GM19023 (cell line): ENCODE data around the gene PAK1IP1.
"Not testable (repeated sequence)": the region's sequence is repeated elsewhere in the genome, so short reads cannot be mapped to it uniquely, and the experiment has no call there.

Source experiments
- ATAC-seq: cut with Tn5 transposase; IDR thresholded peaks from one replicate; pipeline ENCODE4 v1.9.1; 2021; ENCODE audit warnings: mild to moderate bottlenecking, moderate library complexity; ENCODE audit not compliant: unreplicated experiment

Gene PAK1IP1

DNA sequence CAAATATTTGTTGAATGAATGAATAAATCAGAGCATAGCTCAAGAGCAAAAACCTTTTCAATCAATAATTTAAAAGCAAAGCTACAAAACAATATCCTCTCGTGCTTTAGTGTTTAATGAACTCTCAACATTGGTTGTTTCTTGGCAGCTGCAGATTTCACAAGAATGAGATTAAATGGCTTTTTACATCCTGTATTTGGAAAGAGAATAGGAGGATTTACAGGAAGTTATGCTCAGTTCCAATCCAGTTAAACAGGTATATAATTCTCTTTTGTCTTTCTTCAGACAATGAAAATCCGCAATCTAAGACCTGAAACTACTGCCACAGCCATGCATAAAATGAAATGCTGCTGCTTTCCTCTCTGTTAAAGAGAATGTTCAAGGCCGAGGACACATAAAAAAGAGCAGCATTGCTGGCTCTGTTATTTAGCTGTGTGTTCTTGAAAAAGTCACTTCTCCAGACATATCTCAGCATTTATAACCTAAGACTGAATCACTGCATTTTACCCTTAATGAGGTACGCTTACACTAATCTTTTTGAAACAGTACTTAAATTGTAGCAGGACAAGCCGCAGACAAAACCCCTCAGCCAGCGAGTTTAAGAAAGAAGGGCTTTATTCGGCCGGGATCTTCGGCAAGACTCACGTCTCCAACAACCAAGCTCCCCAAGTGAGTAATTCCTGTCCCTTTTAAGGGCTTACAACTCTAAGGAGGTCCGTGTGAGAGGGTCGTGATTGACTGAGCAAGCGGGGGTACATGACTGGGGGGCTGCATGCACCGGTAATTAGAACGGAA, 3.9 kb upstream of the PAK1IP1 start:
- no peak for ATAC-seq

- no peak for ATAC-seq
These were observed 1.7 kb upstream of the PAK1IP1 start for GRCh38 chr6:10692965-10693538.

GRCh38 chr6:10695086-10695657, 400 bp downstream of the PAK1IP1 start:
- ATAC-seq: no peak

- ATAC-seq: no peak
These were observed 1.9 kb downstream of the PAK1IP1 start for GRCh38 chr6:10696655-10697054.

GRCh38 chr6:10713962-10714361, 19.2 kb downstream of the PAK1IP1 start:
- no peak for ATAC-seq

GRCh38 chr6:10719296-10719963, 24.7 kb downstream of the PAK1IP1 start:
- no peak for ATAC-seq

DNA sequence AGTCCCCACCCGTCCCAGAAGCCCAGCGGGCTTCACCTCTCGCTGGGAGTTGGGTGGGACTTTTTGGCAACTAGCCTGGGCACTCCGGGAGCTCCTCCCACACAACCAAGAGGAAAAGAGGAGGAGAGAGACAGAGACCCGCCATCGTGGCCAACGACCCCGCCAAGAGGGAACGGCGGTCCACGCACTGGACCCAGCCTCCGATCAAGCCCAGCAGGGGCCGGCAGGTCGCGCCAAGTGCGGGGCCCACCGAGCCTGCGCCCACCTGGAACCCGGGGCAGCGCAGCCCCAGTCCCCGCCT, 25.1 kb downstream of the PAK1IP1 start:
- ATAC-seq: no peak

DNA sequence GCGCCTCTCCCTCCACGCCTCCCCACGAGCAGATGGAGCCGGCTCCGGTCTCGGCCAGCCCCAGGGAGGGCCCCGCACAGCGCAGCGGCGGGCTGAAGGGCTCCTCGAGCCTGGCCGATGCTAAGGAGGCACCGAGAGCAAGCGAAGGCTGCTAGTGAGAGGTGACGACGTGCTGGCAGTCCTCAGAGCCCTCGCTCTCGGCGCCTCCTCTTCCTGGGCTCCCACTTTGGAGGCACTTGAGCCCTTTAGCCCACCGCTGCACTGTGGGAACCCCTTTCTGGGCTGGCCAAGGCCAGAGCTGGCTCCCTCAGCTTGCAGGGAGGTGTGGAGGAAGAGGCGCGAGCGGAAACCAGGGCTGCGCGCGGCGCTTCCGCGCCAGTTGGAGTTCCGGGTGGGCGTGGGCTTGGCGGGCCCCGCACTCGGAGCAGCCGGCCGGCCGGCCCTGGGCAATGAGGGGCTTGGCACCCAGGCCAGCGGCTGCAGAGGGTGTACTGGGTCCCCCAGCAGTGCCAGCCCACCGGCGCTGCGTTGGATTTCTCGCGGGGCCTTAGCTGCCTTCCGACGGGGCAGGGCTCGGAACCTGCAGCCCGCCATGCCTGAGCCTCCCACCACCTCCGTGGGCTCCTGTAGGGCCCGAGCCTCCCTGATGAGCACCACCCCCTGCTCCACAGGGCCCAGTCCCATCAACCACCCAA, 25.6 kb downstream of the PAK1IP1 start:
- peak; percentile 24 for ATAC-seq

DNA sequence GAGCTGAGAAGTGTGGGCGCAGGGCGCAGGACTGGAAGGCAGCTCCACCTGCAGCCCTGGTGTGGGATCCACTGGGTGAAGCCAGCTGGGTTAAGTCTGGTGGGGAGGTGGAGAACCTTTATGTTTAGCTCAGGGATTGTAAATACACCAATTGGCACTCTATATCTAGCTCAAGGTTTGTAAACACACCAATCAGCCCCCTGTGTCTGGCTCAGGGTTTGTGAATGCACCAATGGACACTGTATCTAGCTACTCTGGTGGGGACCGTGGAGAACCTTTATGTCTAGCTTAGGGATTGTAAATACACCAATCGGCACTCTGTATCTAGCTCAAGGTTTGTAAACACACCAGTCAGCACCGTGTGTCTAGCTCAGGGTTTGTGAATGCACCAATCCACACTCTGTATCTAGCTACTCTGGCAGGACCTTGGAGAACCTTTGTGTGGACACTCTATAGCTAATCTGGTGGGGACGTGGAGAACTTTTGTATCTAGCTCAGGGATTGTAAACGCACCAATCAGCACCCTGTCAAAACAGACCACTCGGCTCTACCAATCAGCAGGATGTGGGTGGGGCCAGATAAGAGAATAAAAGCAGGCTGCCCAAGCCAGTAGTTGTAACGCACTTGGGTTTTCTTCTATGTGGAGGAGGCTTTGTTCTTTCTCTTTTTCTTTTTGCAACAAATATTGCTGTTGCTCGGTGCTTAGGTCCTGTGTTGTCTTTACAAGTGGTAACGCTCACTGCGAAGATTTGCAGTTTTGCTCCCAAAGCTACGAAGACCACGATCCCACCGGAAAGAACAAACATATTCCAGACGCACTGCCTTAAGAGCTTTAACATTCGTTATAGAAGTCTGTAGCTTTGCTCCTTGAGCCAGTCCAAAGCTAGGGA, 26.4 kb downstream of the PAK1IP1 start:
- ATAC-seq: not testable (repeated sequence)

- ATAC-seq: no peak
These were observed 27.2 kb downstream of the PAK1IP1 start for GRCh38 chr6:10721850-10722569.

DNA sequence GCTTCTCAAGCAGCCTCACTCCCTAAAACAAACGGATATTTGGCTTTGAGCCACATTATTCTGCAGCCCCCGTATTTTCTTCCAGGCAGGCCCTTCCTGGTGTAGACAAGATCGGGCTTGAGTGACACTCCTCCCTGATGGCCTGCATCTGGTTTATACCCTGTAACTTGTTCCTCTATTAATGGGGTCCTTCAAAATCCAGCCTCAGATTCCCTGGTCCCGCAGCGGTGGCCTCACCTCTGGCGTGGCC, 27.7 kb downstream of the PAK1IP1 start:
- no peak for ATAC-seq

DNA sequence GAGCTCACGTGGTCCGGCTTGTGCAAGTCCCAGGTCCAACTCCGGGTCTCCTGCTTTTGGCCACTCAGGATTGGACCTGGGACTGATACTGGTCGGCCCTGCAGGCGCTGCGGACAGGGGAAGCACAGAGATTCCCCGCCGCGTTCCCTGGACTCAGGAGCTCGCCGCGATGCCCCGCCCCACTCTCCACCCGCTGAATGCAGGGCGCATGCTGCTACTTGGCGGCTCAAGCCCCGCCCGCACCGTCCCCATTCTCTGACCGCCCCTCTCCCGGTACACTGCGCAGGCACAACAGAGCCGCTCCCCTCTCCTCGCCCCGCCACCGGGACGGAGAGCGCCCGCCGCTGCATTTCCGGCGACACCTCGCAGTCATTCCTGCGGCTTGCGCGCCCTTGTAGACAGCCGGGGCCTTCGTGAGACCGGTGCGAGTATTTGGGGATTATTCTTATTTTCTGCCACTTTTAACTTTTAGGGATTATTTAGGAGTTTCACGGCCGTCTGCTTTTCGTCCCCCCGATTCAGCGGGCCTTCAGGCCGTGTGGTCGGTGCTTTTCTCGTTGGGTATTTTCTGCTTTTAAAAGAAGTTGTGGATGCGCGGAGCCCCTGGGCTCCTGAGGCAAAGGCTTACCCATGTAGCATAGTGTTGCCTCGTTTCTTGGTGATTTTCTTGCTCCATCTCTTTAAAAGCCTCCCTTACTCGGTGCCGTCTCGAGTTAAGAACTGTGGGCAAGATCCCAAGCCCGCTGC, 28.2 kb downstream of the PAK1IP1 start, which contains the start of gene TMEM14C:
Gene TMEM14C (plus strand): TSS at position 251 of the 747 bp plus-strand sequence. CDS start 1,544 bp downstream, outside the sequence.
- ATAC-seq: peak; percentile 96

- ATAC-seq: no peak
These were observed 28.8 kb downstream of the PAK1IP1 start for GRCh38 chr6:10723567-10723881.

- ATAC-seq: no peak
These were observed 30.3 kb downstream of the PAK1IP1 start for GRCh38 chr6:10725044-10725443.

- ATAC-seq: no peak
These were observed 30.9 kb downstream of the PAK1IP1 start for GRCh38 chr6:10725716-10726115.

DNA sequence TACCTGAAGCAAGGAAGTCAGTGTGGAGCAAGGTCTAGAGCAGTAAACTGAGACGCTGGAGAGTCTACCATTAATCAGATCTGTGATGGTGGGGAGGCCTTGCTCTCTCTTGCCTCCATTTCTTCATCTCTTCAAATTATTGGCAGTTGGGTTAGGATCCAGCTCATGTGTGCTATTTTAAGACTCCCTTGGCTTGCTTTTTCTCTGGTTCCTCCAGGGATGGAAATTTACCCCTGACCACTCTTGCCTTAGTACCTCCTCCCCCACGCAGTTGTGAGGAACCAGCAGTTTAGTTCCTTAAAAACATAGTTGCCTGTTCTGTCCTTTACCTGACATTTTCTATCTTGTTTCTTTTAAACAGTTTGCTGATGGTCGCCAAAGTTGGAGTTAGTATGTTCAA, 35.5 kb downstream of the PAK1IP1 start:
- no peak for ATAC-seq

DNA sequence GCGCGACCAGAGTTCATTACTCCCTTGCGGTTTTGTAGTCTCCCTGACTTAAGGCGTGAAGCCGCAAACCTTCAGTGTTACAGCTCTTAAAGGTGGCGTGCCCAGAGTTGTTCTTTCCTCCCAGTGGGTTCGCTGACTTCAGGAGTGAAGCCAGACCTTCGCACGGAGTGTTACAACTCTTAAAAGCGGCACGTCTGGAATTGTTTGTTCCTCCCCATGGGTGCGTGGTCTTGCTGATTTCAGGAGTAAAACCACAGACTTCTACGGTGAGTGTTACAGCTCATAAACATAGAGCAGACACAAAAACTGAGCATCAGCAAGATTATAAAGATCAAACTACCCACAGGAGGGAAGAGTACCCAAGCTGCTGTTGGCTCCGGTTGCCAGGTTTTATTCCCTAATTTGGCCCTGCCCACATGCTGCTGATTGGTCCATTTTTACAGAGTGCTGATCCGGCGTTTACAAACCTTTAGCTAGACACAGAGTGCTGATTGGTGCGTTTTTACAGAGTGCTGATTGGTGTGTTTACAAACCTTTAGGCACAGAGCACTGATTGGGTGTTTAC, 38.5 kb downstream of the PAK1IP1 start:
- no peak for ATAC-seq

DNA sequence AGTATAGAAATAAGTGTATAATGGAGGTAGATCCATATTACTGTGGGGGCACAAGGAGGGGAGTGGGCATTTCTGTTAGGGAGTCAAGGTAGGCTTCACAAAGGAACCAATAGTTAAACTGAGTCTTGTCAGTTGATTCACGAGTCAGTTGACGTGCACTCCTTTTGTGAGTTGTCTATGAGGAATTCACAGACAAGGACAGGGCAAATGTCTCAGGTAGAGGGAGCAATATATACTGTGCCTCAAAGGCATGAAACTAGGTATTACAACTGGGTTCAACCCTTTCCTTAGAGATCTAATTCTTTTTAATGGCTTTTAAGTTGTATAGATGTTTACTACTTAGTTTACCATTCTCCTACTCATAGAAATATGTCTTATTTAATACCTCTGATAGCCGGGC, 39.1 kb downstream of the PAK1IP1 start:
- no peak for ATAC-seq

DNA sequence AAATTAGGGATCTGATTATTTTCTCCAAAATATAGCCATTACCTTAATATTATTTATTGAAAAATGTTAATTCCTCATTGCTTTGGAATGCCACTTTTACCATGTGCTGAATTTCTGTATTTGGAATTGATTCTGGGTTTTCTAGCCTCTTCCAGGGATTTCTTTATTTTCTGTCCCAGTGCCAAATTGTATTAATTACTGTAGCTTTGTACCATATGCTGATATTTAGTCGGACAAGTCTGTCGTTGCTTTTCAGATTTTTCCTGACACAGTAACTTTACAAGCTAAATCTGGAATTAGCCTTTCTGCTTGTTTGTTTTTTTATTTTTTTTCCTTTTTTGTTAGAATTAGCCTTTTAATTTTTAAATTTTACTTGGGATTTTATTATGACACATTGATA, 42.0 kb downstream of the PAK1IP1 start:
- no peak for ATAC-seq
